HCT116 (cell line): Measurements from ENCODE around the gene TNFSF8. TPM values are rescaled to one million over a fixed set of nuclear protein-coding genes. Genes with fewer than 3 reads are reported as not detected.

ENCODE experiments used
- ATAC-seq: fragments of 200-7000 bp; cut with Tn5 transposase; 2 replicates; pipeline ENCODE4 v1.9.1; 2020; ENCODE audit warnings: mild to moderate bottlenecking, moderate library complexity
- BruUV-seq: library from RNA; stranded (reverse); fragments of 400-500 nt; replicated peaks from 2 replicates; lab custom pipeline; 2021; lab: Mats Ljungman, UMichigan
- CTCF ChIA-PET: fragments of 300-600 bp; sonication (Branson Sonifier 250); formaldehyde crosslinking; loops from one replicate; lab custom pipeline; 2021; ENCODE audit warnings: antibody characterized with exemption; lab: Charles Lee
- POLR2A ChIA-PET: fragments of 300-600, 350-600 bp; sonication (Branson Sonifier 250); formaldehyde crosslinking; loops from one replicate; lab custom pipeline; 2021; ENCODE audit warnings: antibody characterized with exemption; lab: Charles Lee
- RAD21 ChIA-PET, 2 experiments: fragments of 300-600 bp; sonication (Branson Sonifier 250); formaldehyde crosslinking; loops; one replicate each; lab custom pipeline; 2023; ENCODE audit warnings: low total read pairs in 2 of 2; ENCODE audit not compliant: uncharacterized antibody in 2 of 2, unreplicated experiment in 2 of 2, low non-redundant PET in 1 of 2; lab: Charles Lee
- DNase-seq: peaks from one replicate; pipeline ENCODE4 v3.0.0-alpha.2; 2010; ENCODE audit warnings: low read depth, low spot score
- H2AFZ ChIP-seq: fragments of 200-600 bp; shearing (Covaris generic), sonication (generic); 2 replicates; pipeline ENCODE4 v1.6.1; 2017; ENCODE audit warnings: low read depth, mixed run types, mixed read lengths, antibody characterized with exemption, low read length; ENCODE audit not compliant: poor library complexity, severe bottlenecking
- H3K27ac ChIP-seq: 2 replicates; pipeline ENCODE4 v1.5.1; 2012; ENCODE audit warnings: low read depth, low read length
- H3K27me3 ChIP-seq: fragments of 200-600 bp; sonication (generic); 2 replicates; pipeline ENCODE4 v1.6.1; 2016; ENCODE audit warnings: mixed run types, low read length, mixed read lengths; ENCODE audit not compliant: insufficient read depth
- H3K36me3 ChIP-seq, 2 experiments: fragments of 200-500 bp in 1 of 2; fragments of 200-600 bp in 1 of 2; sonication (Bioruptor generic) in 1 of 2; sonication (generic) in 1 of 2; 2 replicates each; pipeline versions ENCODE4 v1.5.1 to v1.6.1; 2014 to 2016; ENCODE audit warnings: low read length in 2 of 2, inconsistent platforms in 1 of 2, mixed read lengths in 1 of 2, mixed run types in 1 of 2; ENCODE audit not compliant: insufficient read depth in 2 of 2, control insufficient read depth in 1 of 2
- H3K4me1 ChIP-seq, 2 experiments: fragments of 200-600 bp in 1 of 2; sonication (generic) in 1 of 2; 2 replicates each; pipeline versions ENCODE4 v1.5.1 to v1.6.1; 2012 to 2017; ENCODE audit warnings: low read length in 2 of 2, inconsistent platforms in 1 of 2, mild to moderate bottlenecking in 1 of 2, mixed read lengths in 1 of 2, mixed run types in 1 of 2, moderate library complexity in 1 of 2; ENCODE audit not compliant: insufficient read depth in 2 of 2, control insufficient read depth in 1 of 2
- H3K4me2 ChIP-seq: fragments of 200-600 bp; sonication (generic); 2 replicates; pipeline ENCODE4 v1.6.1; 2017; ENCODE audit warnings: mixed run types, low read length, mixed read lengths
- H3K4me3 ChIP-seq, 2 experiments: fragments of 200-600 bp in 1 of 2; sonication (generic) in 1 of 2; replicated peaks in 1 of 2; 2 replicates each; pipeline ENCODE4 v1.5.1; 2011 to 2016; ENCODE audit warnings: low read length in 2 of 2, control low read depth in 1 of 2, low read depth in 1 of 2, mild to moderate bottlenecking in 1 of 2, mixed read lengths in 1 of 2, mixed run types in 1 of 2
- H3K79me2 ChIP-seq: fragments of 200-600 bp; sonication (generic); 2 replicates; pipeline ENCODE4 v1.6.1; 2017; ENCODE audit warnings: mild to moderate bottlenecking, mixed run types, low read length, moderate library complexity, mixed read lengths; ENCODE audit not compliant: insufficient read depth
- H3K9ac ChIP-seq: fragments of 200-600 bp; sonication (generic); 2 replicates; pipeline ENCODE4 v1.6.1; 2016; ENCODE audit warnings: low read length, mixed read lengths
- H3K9me2 ChIP-seq: fragments of 200-600 bp; sonication (generic), shearing (Covaris generic); 2 replicates; pipeline ENCODE4 v1.6.1; 2017; ENCODE audit warnings: mixed run types, mild to moderate bottlenecking, moderate library complexity; ENCODE audit not compliant: insufficient read depth
- H3K9me3 ChIP-seq, 2 experiments: fragments of 200-500 bp in 1 of 2; fragments of 200-600 bp in 1 of 2; sonication (Bioruptor generic) in 1 of 2; sonication (generic) in 1 of 2; 2 replicates each; pipeline ENCODE4 v1.6.1; 2014 to 2017; ENCODE audit warnings: low read length in 2 of 2, mixed read lengths in 2 of 2, inconsistent platforms in 1 of 2, low read depth in 1 of 2, mild to moderate bottlenecking in 1 of 2, mixed run types in 1 of 2, moderate library complexity in 1 of 2; ENCODE audit not compliant: control insufficient read depth in 1 of 2, insufficient read depth in 1 of 2
- H4K20me1 ChIP-seq: fragments of 200-600 bp; sonication (generic), shearing (Covaris generic); 2 replicates; pipeline ENCODE4 v1.6.1; 2017; ENCODE audit warnings: mixed run types, mild to moderate bottlenecking, moderate library complexity; ENCODE audit not compliant: insufficient read depth
- CBX3 ChIP-seq: IDR thresholded peaks from 2 replicates; pipeline ENCODE4 v1.6.1; 2012; ENCODE audit warnings: low read depth
- CEBPB ChIP-seq: IDR thresholded peaks from 2 replicates; pipeline ENCODE4 v1.6.1; 2012; ENCODE audit warnings: low read depth
- ELF1 ChIP-seq: IDR thresholded peaks from 2 replicates; pipeline ENCODE4 v1.6.1; 2012; ENCODE audit warnings: low read depth, borderline replicate concordance
- EZH2 ChIP-seq: fragments of 200-600 bp; sonication (generic); IDR thresholded peaks from 2 replicates; pipeline ENCODE4 v1.6.1; 2017; ENCODE audit warnings: antibody characterized with exemption, mixed run types
- JUND ChIP-seq: IDR thresholded peaks from 2 replicates; pipeline ENCODE4 v1.6.1; 2012
- POLR2A ChIP-seq: IDR thresholded peaks from 2 replicates; pipeline ENCODE4 v1.7.0; 2011; ENCODE audit warnings: borderline replicate concordance; ENCODE audit not compliant: insufficient read depth, insufficient read length; ENCODE audit errors: extremely low read depth
- RAD21 ChIP-seq: IDR thresholded peaks from 2 replicates; pipeline ENCODE4 v1.6.1; 2012; ENCODE audit warnings: low read depth, mild to moderate bottlenecking
- SIN3A ChIP-seq: IDR thresholded peaks from 2 replicates; pipeline ENCODE4 v1.6.1; 2012; ENCODE audit warnings: low read depth
- SP1 ChIP-seq: IDR thresholded peaks from 2 replicates; pipeline ENCODE4 v1.6.1; 2012; ENCODE audit warnings: low read depth
- TCF7L2 ChIP-seq: IDR thresholded peaks from 2 replicates; pipeline ENCODE4 v1.7.0; 2011; ENCODE audit warnings: borderline replicate concordance, inconsistent platforms; ENCODE audit not compliant: insufficient read depth, insufficient read length; ENCODE audit errors: extremely low read depth
- YY1 ChIP-seq: IDR thresholded peaks from 2 replicates; pipeline ENCODE4 v1.6.1; 2011; ENCODE audit warnings: low read length, low read depth, moderate library complexity, mild to moderate bottlenecking; ENCODE audit not compliant: insufficient replicate concordance; ENCODE audit errors: extremely low read depth
- ZFX ChIP-seq: fragments of 450-650 bp; IDR thresholded peaks from 2 replicates; pipeline ENCODE4 v1.6.1; 2017
- intact Hi-C: fragments of 100-400 bp; cut with micrococcal nuclease; formaldehyde crosslinking; loops from 2 replicates; pipeline ENCODE4 v1.10.0; 2022
- total RNA-seq: library from RNA; stranded (reverse); gene quantifications from one replicate; pipeline ENCODE4 v1.2.1, GENCODE V29; 2021; ENCODE audit not compliant: unreplicated experiment
- TF ChIP-seq, protein P1 (sequence below): IDR thresholded peaks from 2 replicates; pipeline ENCODE4 v1.6.1; 2011; ENCODE audit warnings: mild to moderate bottlenecking, low read length, moderate library complexity; ENCODE audit not compliant: insufficient replicate concordance; ENCODE audit errors: extremely low read depth
- TF ChIP-seq, protein P2 (sequence below), 3 experiments: fragments of 200-600 bp in 1 of 3; sonication (generic) in 1 of 3; IDR thresholded peaks in 2 of 3; conservative IDR thresholded peaks in 1 of 3; 2 replicates each; pipeline ENCODE4 v1.5.1; 2012 to 2017; ENCODE audit warnings: low read depth in 2 of 3, low read length in 2 of 3, antibody characterized with exemption in 1 of 3, borderline replicate concordance in 1 of 3, control low read depth in 1 of 3, mild to moderate bottlenecking in 1 of 3, mixed read lengths in 1 of 3, mixed run types in 1 of 3, moderate library complexity in 1 of 3; ENCODE audit not compliant: insufficient read depth in 1 of 3
- TF ChIP-seq, protein P3 (sequence below): IDR thresholded peaks from 2 replicates; pipeline ENCODE4 v1.6.1; 2012

The TNFSF8 gene
- total RNA-seq, 1 experiment from 2014 or later: not detected

DNA sequence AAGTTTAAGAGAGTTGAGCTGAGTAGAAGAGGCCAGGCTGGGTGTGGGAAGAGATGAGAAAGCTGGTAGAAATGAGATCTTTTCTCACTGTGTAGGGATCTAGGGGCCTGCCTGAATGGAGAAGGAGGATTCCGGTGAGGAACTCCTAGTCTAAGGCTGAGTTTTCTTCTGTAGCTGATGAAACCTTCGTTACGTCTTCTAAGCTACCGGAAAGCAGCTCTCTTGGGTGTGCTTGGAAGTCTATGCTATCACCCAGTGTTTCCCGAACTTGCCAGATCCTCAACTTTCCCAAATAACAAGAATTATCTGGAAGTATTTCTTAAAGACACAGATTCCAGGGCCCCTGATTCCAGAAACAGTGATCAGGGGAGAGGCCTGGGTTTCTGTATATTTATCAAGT, 69.1 kb downstream of the TNFSF8 start:
- DNase-seq: no peak
- CTCF ChIA-PET: no interaction called here

DNA sequence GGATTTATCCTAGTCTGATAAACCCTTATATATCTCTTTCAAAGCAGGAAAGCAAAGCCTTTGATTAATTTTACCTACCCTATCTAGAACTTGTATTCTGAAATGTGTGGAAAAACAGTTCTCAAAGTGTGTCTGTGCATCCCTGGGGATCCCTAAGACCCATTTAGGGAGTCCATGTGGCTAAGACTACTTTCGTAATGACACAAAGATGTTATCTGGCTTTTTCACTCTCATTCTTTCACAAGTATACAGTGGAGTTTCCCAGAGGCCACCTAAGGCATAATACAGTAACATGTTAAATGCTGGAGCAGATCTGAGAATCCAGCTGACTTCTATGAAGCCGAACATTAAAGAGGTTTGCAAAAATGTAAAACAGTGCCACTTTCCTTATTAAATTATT, 70.2 kb downstream of the TNFSF8 start:
- H4K20me1 ChIP-seq: no peaks in the 10 kb centered on the region
- intact Hi-C loops: no loop called here
- no peak overlapping the region for H2AFZ ChIP-seq
- TF ChIP-seq ZFX (no peak), ELF1 (no peak), POLR2A (no peak)
- TF ChIP-seq, protein P1, sequence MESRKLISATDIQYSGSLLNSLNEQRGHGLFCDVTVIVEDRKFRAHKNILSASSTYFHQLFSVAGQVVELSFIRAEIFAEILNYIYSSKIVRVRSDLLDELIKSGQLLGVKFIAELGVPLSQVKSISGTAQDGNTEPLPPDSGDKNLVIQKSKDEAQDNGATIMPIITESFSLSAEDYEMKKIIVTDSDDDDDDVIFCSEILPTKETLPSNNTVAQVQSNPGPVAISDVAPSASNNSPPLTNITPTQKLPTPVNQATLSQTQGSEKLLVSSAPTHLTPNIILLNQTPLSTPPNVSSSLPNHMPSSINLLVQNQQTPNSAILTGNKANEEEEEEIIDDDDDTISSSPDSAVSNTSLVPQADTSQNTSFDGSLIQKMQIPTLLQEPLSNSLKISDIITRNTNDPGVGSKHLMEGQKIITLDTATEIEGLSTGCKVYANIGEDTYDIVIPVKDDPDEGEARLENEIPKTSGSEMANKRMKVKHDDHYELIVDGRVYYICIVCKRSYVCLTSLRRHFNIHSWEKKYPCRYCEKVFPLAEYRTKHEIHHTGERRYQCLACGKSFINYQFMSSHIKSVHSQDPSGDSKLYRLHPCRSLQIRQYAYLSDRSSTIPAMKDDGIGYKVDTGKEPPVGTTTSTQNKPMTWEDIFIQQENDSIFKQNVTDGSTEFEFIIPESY: no peak
- TF ChIP-seq, protein P2, sequence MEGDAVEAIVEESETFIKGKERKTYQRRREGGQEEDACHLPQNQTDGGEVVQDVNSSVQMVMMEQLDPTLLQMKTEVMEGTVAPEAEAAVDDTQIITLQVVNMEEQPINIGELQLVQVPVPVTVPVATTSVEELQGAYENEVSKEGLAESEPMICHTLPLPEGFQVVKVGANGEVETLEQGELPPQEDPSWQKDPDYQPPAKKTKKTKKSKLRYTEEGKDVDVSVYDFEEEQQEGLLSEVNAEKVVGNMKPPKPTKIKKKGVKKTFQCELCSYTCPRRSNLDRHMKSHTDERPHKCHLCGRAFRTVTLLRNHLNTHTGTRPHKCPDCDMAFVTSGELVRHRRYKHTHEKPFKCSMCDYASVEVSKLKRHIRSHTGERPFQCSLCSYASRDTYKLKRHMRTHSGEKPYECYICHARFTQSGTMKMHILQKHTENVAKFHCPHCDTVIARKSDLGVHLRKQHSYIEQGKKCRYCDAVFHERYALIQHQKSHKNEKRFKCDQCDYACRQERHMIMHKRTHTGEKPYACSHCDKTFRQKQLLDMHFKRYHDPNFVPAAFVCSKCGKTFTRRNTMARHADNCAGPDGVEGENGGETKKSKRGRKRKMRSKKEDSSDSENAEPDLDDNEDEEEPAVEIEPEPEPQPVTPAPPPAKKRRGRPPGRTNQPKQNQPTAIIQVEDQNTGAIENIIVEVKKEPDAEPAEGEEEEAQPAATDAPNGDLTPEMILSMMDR (IDR thresholded peaks at IDR 0.05 in 2 of 3, conservative IDR thresholded peaks at IDR 0.05 in 1 of 3; ENCODE audit: borderline replicate concordance in 1 of 3, insufficient read depth in 1 of 3, low read depth in 2 of 3, low read length in 2 of 3): no peak
- no peak overlapping the region for H3K4me2 ChIP-seq
- H3K4me1 ChIP-seq: no peaks in the 10 kb centered on the region
- H3K9me2 ChIP-seq: no peaks in the 10 kb centered on the region
- DNase-seq (no peak), ATAC-seq (no peak)
- no peak overlapping the region for H3K27ac ChIP-seq
- peaks cover 12% of the 10 kb centered on the region for H3K27me3 ChIP-seq
- ChIA-PET CTCF (no interaction called here), RAD21 (no interaction called here), POLR2A (no interaction called here)
- H3K9me3 ChIP-seq: no peaks in the 10 kb centered on the region
- H3K9ac ChIP-seq: no peak overlapping the region
- no peaks in the 10 kb centered on the region for H3K36me3 ChIP-seq
- no peaks in the 10 kb centered on the region for H3K79me2 ChIP-seq
- no peak overlapping the region for H3K4me3 ChIP-seq
- BruUV-seq: no TSS peak

More for the DNA sequence above, 69.1 kb downstream of the TNFSF8 start:
- BruUV-seq: no TSS peak
- Histone ChIP-seq H3K4me1 (no peaks in the 10 kb centered on the region), H3K4me2 (no peak overlapping the region), H3K27ac (no peak overlapping the region), H2AFZ (no peak overlapping the region)
- POLR2A ChIA-PET: no interaction called here
- intact Hi-C loops: no loop called here
- TF ChIP-seq TCF7L2 (no peak), RAD21 (no peak), ELF1 (no peak), EZH2 (no peak), CBX3 (no peak), SIN3A (no peak), JUND (no peak), CEBPB (no peak), SP1 (no peak), YY1 (no peak)
- TF ChIP-seq, protein P3, sequence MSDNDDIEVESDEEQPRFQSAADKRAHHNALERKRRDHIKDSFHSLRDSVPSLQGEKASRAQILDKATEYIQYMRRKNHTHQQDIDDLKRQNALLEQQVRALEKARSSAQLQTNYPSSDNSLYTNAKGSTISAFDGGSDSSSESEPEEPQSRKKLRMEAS: no peak
- TF ChIP-seq, protein P1: no peak
- TF ChIP-seq, all 23 proteins: peak for 0
- H3K27me3 ChIP-seq: peaks cover 12% of the 10 kb centered on the region
- RAD21 ChIA-PET: no interaction called here
- H3K9me2 ChIP-seq: no peaks in the 10 kb centered on the region
- no peak overlapping the region for H3K9ac ChIP-seq
- ATAC-seq: no peak
- no peak overlapping the region for H3K4me3 ChIP-seq
- no peaks in the 10 kb centered on the region for H3K9me3 ChIP-seq
- no peaks in the 10 kb centered on the region for H3K79me2 ChIP-seq
- H3K36me3 ChIP-seq: no peaks in the 10 kb centered on the region
- H4K20me1 ChIP-seq: no peaks in the 10 kb centered on the region
